Germinal center (tissue), 1 donor: Measurements from ENCODE around the gene ARL8A.
"Not testable (repeated sequence)": the region's sequence is repeated elsewhere in the genome, so short reads cannot be mapped to it uniquely, and the experiment has no call there.

Experiments
- DNase-seq: peaks from one replicate; pipeline ENCODE4 v3.0.0; 2012; ENCODE audit warnings: mixed read lengths, low spot score

ARL8A gene

DNA sequence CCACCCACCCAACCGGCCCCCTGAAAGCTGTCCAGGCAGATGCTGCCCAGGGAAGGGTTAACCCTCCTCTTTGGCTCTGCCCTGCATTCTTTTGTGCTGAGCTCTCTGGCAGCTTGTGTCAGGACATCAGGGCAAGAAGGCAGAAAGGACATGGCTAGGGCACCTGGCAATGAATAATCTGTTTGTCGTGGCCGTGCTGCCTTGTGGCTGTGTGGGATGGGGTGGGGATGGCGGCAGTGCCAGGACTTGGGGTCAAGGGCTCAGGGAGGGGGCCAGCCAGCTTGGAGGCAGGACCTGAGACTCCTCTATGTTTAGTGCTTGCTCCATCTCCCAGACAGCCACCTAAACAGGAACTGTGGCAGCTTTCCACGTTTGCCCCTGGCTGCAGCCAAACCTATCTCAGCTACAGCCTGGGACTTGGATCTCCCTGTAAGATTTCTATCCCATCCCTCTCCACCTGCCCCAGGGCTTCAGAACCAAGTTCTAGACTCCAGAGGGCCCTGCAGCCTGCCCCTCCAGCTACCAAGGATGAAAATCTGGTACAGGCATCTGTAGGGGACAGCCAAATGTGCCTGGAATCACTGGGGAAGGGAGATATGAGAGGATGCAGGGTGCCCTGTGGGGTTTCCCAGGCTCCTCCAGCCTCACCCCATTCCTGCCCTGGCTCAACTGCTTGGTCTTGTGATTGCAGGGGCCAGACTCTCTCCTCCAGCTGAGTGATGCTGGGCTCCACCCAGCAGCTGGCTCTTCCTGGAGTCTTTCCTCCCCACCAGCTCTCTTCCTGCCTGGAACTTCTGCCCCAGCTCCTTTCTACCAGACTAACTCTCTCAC is 31.5 kb downstream of the ARL8A start:
- no peak for DNase-seq

GRCh38 chr1:202111589-202111988 is 32.9 kb downstream of the ARL8A start:
- DNase-seq = not testable (repeated sequence)

- no peak for DNase-seq
Observed at GRCh38 chr1:202110977-202111376, 33.6 kb downstream of the ARL8A start.

- no peak for DNase-seq
Observed at GRCh38 chr1:202107801-202108731, 36.5 kb downstream of the ARL8A start.

GRCh38 chr1:202107321-202107761 is 37.2 kb downstream of the ARL8A start:
- DNase-seq = no peak

DNA sequence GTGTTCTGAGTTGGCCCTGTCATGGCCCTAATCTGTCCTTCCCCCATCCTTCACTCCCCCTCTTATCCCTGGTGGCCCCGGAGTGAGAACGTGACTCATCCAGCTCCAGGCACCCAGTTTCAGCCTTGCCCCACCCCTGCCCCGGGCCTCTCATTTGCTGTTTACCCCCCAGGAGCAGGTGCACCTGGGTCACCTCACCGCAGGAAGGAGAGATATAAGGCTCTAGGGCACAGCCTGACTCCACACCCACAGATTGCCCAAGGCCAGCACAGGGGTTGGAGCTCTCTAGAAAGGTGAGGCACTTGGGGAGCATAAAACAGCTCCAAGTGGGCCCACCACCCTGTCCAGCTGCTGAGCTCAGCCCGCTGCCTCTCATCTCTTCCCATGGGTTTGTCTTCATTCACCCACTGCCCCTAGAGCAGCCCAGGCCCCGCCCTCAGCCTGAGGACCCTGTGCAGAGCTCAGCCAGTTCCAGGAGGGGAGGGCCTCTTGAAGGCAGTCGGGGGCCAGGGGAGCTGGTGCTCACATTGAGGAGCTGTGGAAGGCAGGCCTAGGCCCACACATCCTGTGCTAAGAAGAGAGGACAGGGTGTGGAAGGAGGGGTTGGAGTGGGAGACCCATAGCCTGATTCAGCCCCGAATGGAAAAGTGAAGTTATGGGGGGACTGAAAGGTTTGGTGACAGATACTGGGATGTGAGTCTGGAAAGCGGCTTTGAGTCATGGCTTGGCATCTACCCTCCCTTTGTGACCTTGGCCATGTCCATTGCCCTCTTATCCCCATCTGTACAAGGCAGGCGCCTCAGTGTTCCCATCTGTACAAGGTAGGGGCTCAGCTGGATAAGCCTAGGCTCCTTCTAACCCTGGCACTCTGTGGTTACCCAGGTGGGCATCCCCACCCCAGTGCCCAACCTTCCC is 37.9 kb downstream of the ARL8A start:
- DNase-seq = no peak

- DNase-seq = no peak
Observed at GRCh38 chr1:202105571-202106339, 38.8 kb downstream of the ARL8A start.

DNA sequence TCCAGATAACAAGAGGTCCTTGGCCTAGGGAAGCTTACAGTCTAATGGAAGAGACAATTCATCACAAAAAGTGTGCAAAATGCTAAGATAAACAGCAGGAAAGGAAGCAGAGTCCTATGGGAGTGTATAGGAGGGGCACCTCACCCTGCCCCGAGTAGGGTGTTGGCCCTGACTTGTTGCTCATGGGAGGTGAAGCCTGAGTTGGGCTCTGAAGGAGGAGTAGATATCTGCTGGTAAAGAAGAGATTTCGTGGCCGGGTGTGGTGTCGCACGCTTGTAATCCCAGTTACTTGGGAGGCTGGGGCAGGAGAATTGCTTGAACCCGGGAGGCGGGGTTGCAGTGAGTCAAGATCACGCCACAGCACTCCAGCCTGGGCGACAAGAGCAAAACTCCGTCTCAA is 40.5 kb downstream of the ARL8A start:
- no peak for DNase-seq

- DNase-seq = no peak
Observed at GRCh38 chr1:202101184-202101583, 43.4 kb downstream of the ARL8A start.

- DNase-seq = no peak
Observed at GRCh38 chr1:202093858-202094257, 50.7 kb downstream of the ARL8A start.

GRCh38 chr1:202090994-202091393 is 53.5 kb downstream of the ARL8A start:
- no peak for DNase-seq

DNA sequence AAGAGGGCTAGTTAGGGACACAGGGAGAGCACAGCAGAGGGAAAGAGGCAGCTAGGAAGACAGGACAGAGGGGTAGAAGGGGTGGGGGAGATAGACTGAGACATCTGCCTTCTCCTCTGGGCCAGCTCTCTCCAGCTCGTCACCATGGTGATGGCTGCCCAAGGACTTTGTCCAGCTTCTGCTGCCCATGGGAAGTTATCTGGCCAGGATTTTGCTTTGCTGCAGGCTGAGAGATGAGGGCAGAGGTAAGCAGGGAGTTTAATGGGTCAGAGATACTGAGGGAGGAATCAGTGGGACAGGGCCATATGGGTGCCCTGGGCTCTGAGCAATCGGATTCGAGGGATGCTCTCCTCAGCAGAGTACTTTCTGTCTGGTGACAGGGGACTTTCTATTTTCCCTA is 56.3 kb downstream of the ARL8A start:
- DNase-seq = no peak

DNA sequence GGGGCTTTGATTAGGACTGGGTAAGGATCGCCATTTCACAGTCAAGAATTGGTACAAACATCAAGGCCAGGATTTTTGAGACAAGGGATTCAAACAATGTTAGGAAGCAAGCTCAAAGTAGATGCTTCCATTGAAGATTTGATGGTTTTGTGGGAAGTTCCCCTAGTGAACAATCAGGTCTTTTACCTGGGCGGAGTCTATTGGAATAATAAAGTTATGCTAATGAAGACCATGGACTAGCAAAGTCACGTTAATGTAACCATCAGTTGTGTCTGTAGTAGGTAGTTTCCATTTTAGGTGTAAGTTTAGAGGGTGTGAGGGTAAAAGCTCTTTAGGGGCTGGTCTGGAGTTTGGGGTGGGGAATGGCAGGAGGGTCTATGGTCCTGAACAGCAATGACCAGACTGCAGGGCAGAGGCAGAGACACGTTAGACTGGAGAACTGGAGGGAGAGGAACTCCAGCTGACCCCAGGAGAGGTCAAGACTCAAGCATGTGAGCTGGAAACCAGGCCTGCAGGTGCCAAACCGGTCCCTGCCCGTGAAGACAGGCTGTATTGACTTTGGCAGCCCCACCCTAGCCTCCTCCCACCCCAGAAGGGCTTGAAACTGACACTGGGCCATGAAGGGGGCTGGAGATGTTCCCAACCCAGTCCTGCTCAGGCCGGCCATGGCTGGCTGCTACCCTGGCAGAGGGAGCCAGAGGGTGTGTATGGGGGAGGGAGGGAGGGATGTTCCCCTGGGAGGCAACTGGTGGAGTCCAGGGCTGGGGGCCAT is 57.8 kb downstream of the ARL8A start:
- DNase-seq = no peak

DNA sequence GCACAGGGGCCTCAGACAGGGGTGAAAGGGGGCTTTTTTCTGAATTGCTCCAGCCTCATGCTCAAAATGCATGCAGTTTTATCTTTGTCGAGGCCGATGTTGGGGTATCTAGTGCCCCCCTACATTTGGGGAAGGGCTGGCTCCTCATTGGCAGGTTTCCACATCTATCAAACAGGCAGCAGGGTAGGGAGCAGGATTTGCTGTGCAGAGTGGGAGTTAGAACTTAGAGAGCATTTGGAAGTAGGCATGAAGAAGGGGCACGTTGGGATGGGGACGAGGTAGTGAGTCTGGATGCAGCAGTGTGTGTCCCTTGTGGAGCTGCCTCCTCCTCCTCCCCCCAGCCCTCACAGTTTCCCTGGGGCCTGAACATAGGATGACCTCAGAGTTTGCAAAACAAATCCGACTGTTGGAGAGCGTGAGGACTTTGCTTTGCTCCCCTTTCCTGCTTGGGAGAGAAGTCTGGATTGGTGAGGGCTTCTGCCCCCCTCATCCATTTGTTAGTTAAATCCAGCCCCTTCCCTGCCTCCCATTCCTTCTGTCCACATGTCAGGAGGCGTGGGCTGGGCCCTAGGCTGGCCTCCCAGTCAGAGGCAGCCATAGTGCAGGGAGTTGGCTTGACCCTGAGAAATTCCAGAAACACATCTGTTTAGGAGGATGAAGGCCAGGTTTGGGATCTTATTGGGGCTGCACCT is 58.7 kb downstream of the ARL8A start:
- DNase-seq = no peak

DNA sequence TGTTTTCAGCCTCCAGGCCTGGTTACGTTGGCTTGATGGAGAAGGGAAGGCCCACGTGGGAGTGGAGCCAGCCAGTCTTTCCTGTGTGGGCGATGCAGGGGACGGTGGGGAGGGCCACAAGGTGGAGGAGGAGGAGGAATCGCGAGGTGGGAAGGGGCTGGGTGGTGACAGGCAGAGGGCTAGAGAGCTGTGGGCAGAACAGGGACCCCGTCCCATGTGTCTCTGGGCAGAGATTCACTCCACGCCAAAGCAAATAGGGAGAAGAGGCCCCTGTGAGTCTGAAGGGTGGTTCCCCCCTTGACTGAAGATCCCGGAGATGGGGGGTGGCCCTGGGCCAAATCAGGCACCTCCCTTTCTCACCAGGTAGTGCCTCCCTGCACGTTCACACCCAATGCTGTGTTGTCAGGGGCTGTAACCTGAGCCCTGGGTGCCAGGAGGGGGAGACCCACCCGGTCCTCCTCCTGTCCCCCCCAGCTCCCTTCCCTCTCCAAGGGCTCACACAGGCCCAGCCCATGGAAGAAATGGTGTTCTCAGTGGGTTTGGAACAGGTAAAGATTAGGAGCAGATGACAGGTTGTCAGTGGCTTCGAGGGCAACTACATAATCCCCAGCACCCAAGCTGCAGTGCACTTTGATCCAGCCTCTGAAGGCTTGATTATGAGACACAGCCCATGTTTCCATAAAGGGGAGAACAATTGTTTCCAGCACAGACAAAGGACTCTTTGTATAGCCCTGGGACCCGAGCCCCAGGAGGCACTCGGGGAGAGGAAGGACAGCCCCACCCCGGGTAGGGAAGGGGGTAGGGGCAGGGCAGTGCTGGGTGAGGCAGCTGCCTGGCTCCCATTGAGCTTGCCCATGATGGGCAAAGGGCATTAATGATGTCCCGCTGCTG is 59.5 kb downstream of the ARL8A start:
- DNase-seq = no peak
